Ecto neural progenitor cell (in vitro differentiated cells): ENCODE results near the gene KCNK7.

ENCODE experiments used
- DNase-seq: peaks from one replicate; pipeline ENCODE4 v3.0.0-alpha.2; 2018; ENCODE audit warnings: low spot score

KCNK7 gene

GRCh38 chr11:65586676-65587075, 8.9 kb downstream of the KCNK7 start:
- DNase-seq = peak; percentile 77

GRCh38 chr11:65586247-65586630, 9.4 kb downstream of the KCNK7 start:
- DNase-seq = no peak

DNA sequence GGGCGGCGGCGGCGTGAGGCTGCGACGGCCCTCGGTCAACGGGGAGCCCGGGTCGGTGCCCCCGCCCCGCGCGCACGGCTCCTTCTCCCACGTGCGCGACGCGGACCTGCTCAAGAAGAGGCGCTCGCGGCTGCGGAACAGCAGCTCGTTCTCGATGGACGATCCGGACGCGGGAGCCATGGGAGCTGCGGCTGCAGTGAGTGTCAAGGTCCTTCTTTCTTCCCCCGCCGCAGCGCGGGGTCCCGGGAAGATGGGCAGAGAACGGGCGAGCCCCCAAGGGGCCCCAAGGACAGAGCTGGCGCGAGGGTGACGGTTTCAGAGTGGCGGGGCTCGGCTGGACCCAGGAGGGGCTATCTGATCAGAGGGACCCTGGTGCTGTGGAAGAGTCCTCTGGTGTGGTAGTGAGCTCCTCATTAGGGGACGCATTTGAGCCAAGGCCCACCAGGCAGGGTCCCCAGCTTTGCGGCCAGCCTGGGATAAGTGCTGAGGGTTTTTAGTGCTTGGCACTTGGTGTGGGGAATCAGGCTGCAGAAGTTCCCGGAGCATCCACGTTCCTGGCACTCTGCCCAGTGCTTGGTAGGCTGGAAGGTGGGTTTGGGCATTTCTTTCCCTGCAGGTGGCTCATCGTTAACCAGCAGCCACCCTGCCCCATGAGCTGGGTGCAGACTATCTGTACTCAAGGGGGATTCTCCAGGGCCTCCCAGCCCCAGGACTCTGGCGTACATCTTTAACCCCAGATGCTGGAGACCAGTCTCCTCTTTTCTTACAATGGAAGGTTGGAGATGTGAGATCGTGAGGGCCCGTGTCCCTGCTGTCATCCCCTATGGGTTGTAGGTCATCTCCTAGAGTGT, 10.0 kb downstream of the KCNK7 start:
- DNase-seq = no peak

DNA sequence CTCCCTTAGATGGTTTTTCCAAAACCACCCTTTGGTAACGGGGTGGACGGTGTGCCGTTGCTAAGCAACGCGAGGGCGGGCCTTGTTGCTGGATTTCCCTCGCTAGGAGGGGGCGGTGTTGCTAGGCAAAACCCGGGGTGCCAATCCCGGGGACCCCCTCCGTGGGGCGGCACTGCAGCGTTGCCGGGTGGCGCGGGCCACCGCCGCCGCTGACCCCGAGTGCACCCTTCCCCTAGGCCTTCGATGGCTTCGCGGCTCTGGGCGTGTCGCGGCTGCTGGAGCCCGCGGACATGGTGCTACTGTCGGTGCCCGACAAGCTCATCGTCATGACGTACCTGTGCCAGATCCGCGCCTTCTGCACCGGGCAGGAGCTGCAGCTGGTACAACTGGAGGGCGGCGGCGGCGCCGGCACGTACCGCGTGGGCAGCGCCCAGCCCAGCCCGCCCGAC, 10.9 kb downstream of the KCNK7 start:
- no peak for DNase-seq

GRCh38 chr11:65584106-65584505, 11.5 kb downstream of the KCNK7 start:
- no peak for DNase-seq

DNA sequence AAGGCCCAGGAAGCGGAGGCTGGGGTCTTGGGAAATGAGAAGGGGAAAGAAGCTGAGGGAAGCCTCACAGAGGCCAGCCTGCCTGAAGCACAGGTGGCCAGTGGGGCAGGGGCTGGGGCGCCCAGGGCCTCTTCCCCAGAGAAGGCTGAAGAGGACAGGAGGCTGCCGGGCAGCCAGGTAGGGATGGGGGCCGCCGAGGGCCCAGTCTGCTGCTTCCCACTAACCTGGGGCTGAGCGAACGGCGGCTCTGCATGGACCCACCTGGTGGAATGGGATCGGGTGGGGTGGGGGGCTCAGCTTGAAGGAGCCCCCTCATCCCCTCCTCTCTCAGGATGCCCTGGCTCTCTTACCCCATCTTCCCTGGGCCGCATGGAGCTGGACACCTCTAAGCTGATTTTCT, 12.0 kb downstream of the KCNK7 start:
- DNase-seq = no peak

- DNase-seq = no peak
Measured at GRCh38 chr11:65581928-65582327, 13.7 kb downstream of the KCNK7 start.

DNA sequence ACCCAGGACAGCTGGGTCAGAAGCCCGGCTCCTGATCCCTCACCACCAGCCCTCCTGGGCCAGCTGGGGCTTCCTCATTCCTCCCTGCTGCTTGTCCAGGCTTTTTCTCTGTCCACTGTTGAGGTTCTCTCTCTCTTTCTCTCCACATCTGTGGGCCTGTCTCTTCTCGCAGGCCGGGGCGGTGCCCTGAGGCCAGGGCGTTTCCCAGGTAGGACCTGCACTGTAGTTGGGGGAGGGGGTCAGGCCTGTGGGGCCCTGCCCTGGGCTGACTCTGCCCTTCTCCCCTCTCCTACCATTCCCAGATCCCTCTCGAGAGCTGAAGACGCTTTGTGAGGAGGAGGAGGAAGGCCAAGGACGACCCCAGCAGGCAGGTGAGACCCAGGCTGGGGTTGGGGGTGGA, 14.8 kb downstream of the KCNK7 start:
- DNase-seq = no peak

DNA sequence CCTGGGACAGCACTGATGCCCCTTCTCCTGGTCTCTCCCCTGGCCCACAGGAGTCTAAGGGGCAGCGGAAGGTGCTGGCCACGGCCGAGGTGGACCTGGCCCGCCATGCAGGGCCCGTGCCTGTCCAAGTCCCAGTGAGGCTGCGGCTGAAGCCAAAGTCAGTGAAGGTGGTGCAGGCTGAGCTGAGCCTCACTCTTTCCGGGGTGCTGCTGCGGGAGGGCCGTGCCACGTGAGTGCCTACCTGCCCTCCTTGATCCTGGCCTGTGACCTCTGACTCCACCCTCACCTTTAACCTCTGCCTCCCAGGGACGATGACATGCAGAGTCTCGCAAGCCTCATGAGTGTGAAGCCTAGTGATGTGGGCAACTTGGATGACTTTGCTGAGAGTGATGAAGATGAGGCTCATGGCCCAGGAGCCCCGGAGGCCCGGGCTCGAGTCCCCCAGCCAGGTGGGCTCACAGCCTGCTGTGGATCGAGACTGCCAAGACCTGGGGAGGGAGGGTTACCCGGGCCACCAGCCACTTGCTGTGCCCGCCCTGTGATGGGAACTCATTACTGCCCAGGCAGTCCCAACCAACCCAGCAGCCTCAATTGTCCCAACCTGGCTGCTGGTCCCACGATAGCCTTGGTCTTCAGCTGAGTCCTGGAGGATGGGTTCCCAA, 15.4 kb downstream of the KCNK7 start:
- no peak for DNase-seq

GRCh38 chr11:65579291-65579690, 16.3 kb downstream of the KCNK7 start:
- DNase-seq = no peak

GRCh38 chr11:65578667-65579066, 16.9 kb downstream of the KCNK7 start:
- DNase-seq = no peak

DNA sequence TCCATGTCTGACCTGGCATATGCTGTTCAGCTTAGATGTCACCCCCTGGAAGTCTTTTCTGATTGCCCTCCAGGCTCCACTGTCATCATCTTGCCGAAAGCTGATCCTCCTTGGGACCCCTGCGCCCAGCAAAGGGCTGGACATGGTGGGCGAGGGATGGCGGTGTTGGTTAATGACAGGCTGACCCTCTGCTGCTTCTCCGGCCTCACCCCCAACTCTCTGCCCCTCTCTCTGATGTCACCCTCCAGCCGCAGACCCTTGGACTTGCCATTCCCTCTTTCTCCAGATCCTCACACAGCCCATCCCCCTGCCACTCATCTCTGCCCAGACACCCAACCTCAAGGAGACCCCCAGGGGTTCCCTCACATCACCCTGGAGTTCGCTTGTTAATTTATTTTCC, 17.5 kb downstream of the KCNK7 start:
- no peak for DNase-seq

DNA sequence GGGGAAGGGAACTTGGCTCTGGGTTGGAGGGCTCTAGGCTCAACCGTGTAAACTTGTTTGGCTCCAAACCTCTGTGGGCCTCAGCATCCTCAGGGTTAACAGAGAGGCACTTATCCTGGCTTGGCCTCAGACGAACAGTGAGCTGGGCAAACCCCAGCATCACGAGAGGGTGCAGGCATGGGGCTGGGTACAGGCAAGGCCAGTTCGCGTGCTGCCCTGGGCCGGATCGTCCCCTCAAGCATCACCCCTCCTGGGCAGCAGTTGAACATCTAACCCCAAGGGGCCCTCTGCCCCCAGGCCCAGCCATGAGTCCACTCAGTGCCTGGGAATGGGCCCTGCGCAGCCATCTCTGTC, 17.9 kb downstream of the KCNK7 start:
- DNase-seq = no peak

GRCh38 chr11:65576867-65577755, 18.5 kb downstream of the KCNK7 start:
- DNase-seq = no peak

- DNase-seq = no peak
Measured at GRCh38 chr11:65576232-65576866, 19.3 kb downstream of the KCNK7 start.

DNA sequence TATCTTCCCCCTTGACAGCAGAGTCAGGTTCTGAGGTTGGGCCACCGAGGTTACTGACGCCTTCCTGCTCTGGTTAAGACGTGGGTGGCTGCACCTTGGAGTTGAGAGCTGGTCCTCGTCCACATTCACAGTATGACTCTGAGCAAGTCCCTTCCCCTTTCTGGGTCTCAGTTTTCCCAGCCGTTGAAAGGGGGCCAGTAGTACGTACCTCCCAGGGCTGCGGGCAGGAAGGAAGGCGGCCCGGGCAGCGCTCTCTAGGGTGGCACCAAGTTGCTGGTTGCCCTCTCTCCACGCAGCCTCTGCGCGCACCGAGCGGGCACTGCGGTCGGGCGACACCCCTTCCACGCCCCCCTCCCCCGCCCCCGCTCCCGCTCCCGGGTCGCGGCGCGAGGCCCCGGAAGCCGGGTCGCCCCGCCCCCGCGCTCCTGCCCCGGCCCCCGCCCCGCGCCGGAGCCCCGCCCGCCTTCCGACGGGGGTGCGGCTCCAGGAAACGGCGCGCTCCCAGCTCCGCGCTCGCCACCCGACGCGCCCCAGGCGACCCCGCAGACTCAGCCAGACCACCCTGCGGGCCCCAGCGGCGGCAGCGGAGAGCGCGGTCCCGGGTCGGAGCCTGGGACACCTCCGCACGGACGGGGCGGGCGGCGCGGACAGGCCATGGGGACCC, 19.9 kb downstream of the KCNK7 start, which contains the start of gene EHBP1L1:
TSS of gene EHBP1L1 (plus strand) at position 486 of the 664 bp plus-strand sequence. CDS start 250 bp downstream, outside the sequence.
- DNase-seq = peak; percentile 72

GRCh38 chr11:65574811-65575567, 20.6 kb downstream of the KCNK7 start:
- DNase-seq = no peak

GRCh38 chr11:65574109-65574810, 21.3 kb downstream of the KCNK7 start:
- peak; percentile 94 for DNase-seq

GRCh38 chr11:65573391-65574079, 22.1 kb downstream of the KCNK7 start:
- no peak for DNase-seq
